T-helper 1 cell treated with Interleukin-12 subunit alpha and Interleukin-12 subunit beta and Interleukin-4 antibody, amounts not matched to agents 30 ng/mL and 1 ng/mL, for 36 hours (primary cell): ENCODE data around the gene CD163L1. TPM values are rescaled to one million over a fixed set of nuclear protein-coding genes. Genes with fewer than 3 reads are reported as not detected.
"Not testable (repeated sequence)": the region's sequence is repeated elsewhere in the genome, so short reads cannot be mapped to it uniquely, and the experiment has no call there.

Experiments used
- intact Hi-C: fragments of 100-400 bp; cut with micrococcal nuclease; formaldehyde crosslinking; loops from one replicate; pipeline ENCODE4 v1.15.1; 2024
- total RNA-seq: library from RNA; stranded (reverse); gene quantifications from 2 replicates; pipeline ENCODE4 v1.2.3, GENCODE V29; 2022

CD163L1 gene
- not detected in 2 replicates for total RNA-seq

GRCh38 chr12:7444076-7444475, at the start of gene CD163L1:
Gene CD163L1, minus strand, starts transcription at chr12:7444153. Its CDS starts 26 bp downstream, at chr12:7444127.
- intact Hi-C loops, result no loop called here

DNA sequence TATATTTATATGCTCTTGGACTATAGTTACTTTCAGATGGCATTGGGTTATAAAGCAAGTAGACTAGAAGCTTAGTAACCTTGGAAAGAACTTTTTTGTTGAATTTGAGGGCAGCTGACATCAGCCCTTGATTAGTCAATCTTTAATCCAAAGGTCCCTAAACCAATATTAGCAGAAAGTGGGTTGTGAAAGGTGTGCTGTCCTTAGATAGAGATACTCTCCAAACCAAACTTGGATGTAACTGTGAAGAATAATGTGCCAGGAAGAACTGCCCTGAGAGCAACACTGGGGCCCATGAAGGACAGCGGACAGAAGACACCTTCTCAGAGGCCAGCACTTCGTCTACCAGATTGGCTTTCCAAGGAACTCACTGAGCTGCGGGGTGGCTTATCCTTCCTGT, 49.1 kb upstream of the CD163L1 start:
- intact Hi-C loops, result no loop called here

- intact Hi-C loops, result no loop called here
Observed at GRCh38 chr12:7486512-7486911, 42.6 kb upstream of the CD163L1 start.

- intact Hi-C loops, result no loop called here
Observed at GRCh38 chr12:7485095-7485494, 41.1 kb upstream of the CD163L1 start.

- intact Hi-C loops, result no loop called here
Observed at GRCh38 chr12:7483343-7483742, 39.4 kb upstream of the CD163L1 start.

GRCh38 chr12:7479771-7480170, 35.8 kb upstream of the CD163L1 start:
- intact Hi-C loops, result no loop called here

- intact Hi-C loops, result no loop called here
Observed at GRCh38 chr12:7472060-7472459, 28.1 kb upstream of the CD163L1 start.

DNA sequence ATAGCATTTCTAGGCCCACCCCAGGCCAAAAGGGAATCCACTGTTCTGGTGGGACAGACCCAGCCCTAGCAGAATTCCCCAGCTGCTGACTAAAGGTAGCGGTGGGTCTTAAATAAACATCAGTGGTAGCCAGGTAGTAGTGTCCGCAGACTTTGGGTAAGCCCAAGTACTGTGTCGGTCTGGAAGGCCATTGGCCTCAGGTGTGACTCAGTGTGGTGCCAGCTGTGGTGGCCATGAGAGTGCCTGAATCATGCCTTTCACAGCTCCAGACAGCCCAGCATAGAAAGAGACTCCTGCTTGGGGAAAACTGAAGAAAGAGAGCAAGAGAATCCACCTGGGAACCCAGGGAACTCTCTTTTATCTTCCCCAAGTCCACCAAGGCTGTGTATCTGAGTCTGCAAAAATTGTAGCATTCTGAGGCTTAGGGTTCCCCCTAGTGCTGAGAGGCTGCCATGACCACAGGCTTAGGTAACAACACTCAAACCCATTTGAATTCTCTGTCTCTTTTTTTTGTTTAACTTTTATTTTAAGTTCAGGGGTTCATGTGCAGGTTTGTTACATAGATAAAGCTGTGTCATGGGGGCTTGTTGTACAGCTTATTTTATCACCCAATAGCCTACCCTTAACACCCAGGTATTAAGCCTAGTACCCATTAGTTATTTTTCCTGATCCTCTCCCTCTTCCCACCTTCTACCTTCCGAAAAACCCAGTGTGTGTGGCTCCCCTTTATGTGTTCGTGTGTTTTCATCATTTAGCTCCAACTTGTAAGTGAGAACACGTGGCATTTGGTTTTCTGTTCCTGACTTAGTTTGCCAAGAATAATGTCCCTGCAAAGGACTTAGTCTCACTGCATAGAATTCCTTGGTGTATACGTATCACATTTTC, 16.7 kb upstream of the CD163L1 start:
- intact Hi-C loops, result loop anchor here (1.0 kb wide), 4 partner anchors 140 to 318 kb away; no protein-coding TSS in a partner anchor

GRCh38 chr12:7459973-7460372, 16.0 kb upstream of the CD163L1 start:
- intact Hi-C loops, result loop anchor here (1.0 kb wide), 4 partner anchors 140 to 318 kb away; no protein-coding TSS in a partner anchor

DNA sequence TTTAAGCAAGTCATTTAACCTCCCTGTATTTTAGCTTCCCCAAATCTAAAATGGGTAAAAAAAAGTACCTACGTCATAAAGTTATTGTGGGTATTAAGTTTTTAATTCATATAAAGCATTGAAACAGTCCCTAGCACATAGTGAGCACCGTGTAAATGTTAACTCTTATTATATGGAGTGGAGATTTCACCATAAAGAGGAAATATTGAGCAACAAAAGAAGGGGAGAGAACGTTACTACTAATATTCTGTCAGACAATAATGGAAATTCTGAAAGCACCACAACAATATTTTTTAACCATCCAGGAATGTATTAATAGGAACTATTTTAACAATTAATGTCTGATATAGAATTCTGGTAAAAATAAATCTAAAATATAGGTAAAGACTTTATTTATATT, 7.8 kb upstream of the CD163L1 start:
- intact Hi-C loops, result no loop called here

DNA sequence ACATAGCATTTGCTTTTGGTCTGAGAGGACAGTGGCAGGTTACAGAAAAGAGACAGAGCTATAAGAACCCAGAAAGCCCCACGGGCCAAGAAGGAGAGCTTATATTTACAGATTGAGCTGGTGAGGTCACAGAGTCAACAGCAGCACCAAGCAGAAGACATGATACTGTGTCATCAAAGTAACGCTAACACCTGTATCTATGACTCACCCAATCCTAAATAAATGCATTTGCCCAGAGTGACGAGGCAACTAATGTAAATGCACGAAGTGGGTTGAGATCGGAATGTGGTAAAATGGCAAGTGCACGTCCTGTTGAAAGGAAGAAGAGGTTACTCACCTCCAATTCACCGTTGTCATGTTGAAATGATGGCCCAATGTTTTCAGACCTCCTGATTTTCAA, 6.7 kb upstream of the CD163L1 start:
- intact Hi-C loops, result no loop called here

GRCh38 chr12:7448099-7448498, 4.1 kb upstream of the CD163L1 start:
- intact Hi-C loops, result no loop called here

DNA sequence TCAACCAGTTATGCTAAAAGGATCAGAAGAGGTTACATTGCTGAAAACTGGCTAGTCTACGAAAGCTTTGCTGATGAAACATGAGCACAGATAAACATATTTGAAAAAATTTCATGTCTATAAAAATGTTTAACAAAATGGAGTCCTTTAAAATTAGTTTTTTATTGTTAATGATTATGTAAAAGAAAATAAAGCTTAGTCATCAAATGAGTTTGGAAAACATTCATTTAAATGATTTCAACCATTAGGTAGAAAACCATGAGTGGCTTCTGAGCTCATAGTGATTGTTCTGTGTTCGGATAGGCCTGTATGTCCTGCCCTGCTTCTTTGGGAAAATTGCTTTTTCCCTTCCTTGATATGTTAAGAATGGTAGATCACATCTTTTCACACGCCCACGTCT, 584 bp upstream of the CD163L1 start:
- intact Hi-C loops, result no loop called here

GRCh38 chr12:7441216-7441615, 2.7 kb downstream of the CD163L1 start:
- intact Hi-C loops, result no loop called here

DNA sequence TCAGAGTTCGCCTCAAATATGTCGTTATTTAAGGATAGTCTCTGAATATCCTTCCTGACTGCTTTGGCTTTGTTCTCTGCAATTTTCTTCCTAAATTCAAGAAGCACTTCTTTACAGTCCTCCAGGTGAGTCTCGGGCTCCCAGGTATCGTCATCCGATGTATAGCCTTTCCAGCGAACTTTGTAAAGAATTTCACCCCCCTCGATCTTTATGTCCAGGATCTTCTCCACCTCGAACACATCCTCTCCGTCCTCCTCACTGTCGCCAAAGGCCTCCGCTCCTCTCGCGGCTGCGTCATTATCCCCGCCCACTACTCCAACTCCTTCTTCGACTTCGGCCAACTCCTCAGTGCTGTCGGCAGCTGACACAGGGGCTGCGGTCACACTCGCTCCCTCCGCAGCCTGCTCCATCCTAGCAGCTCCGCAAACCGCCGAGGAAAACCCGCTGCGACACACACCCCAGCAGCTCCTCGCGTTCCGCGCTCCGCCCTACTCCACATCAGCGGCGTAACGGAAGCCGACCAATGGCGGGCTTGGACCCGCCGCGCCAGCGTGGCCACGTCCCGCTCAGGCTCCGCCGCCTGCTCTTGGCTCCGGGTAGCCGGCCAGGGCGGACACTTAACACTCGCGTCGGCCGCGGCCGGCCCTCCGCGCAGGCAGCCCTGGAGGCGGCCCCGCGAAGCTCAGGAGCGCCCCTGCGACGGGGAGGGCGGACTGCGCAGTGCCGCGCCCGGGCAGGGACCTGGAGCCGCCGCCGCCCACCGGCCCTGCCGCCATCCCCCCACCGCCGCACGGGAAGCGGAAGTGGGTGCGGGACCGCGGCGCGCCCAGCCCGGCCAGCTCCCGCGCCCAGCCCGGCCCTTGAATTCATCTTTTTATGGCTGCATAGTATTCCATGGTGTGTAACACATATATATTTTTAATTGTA, 4.1 kb downstream of the CD163L1 start:
- intact Hi-C loops, result no loop called here

DNA sequence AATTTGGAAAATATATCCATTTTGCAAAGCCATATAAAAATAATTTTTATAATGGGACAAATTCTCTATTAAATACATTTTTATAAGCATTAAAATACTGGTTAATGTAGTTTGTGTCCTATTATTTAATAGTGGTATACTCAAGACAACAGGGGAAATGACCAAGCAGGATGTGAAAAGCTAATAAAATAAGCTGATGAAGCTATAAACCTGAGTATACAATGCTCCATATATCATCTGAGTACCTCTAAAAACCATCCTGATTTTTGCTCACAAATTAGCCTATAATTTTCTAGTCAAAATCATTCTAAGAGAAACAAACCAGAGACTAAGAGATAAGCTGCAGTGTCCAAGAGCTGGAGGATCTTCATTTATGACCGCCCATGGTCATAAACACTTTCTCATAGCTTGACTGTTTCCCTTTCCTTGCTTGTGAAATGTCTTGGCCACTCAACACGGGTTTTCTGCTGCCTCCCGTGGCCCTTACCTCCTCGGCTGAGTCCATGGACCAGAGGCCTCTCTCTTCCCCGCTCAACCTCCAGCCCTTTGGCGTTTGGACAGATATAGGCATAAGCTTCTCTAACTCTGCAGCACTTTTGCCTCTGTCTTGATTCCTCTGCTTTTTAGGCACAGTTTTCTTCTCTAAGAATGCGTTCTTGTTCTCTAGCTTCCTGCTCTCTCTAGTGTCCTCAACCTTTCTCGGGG, 5.5 kb downstream of the CD163L1 start:
- intact Hi-C loops, result not testable (repeated sequence)

- intact Hi-C loops, result not testable (repeated sequence)
Observed at GRCh38 chr12:7437494-7437893, 6.5 kb downstream of the CD163L1 start.

DNA sequence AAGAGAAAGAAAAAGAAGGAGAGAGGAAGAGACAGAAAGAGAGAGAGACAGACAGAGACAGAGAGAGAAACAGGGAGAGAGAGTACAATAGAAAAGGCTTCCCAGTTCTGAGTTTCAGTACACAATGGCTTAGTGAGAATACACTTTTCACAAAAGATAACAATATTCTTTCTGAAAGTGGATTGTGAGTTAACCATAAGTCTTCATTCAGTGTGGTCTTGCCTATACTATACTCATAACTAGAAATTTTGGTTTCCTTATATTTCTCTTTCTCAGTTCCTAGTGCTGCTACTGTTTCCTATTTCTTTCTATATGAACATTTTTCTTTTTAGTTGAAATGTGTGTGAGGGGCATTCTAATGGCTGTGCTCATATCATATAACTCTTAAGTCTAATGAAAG, 9.3 kb downstream of the CD163L1 start:
- intact Hi-C loops, result no loop called here

GRCh38 chr12:7433276-7433822, 10.6 kb downstream of the CD163L1 start:
- intact Hi-C loops, result no loop called here

GRCh38 chr12:7431993-7432685, 11.8 kb downstream of the CD163L1 start:
- intact Hi-C loops, result no loop called here
